Mucosa of rectum (tissue), 2 donors: Measurements from ENCODE around the gene DCUN1D2.
"Not testable (repeated sequence)": the region's sequence is repeated elsewhere in the genome, so short reads cannot be mapped to it uniquely, and the experiment has no call there.

Experiments used
- H3K27ac ChIP-seq, 2 donors: one replicate each; pipeline ENCODE4 v1.7.0; 2013; ENCODE audit warnings: inconsistent platforms in 2 of 2, low read depth in 2 of 2, low read length in 2 of 2
- H3K27me3 ChIP-seq, 2 donors: one replicate each; pipeline ENCODE4 v1.7.0; 2013; ENCODE audit warnings: low read length in 2 of 2; ENCODE audit not compliant: control insufficient read depth in 2 of 2, insufficient read depth in 2 of 2
- H3K36me3 ChIP-seq, 2 donors: one replicate each; pipeline ENCODE4 v1.7.0; 2013; ENCODE audit warnings: low read length in 2 of 2; ENCODE audit not compliant: control insufficient read depth in 2 of 2, insufficient read depth in 2 of 2
- H3K4me1 ChIP-seq, 2 donors: one replicate each; pipeline ENCODE4 v1.7.0; 2013; ENCODE audit warnings: low read length in 2 of 2, mild to moderate bottlenecking in 1 of 2; ENCODE audit not compliant: control insufficient read depth in 2 of 2, insufficient read depth in 2 of 2
- H3K4me3 ChIP-seq, 2 donors: one replicate each; pipeline ENCODE4 v1.7.0; 2013; ENCODE audit warnings: low read length in 2 of 2
- H3K9ac ChIP-seq, 2 donors: one replicate each; pipeline ENCODE4 v1.7.0; 2013; ENCODE audit warnings: low read length in 2 of 2, low read depth in 1 of 2, mild to moderate bottlenecking in 1 of 2
- H3K9me3 ChIP-seq, 2 donors: one replicate each; pipeline ENCODE4 v1.7.0; 2013; ENCODE audit warnings: low read length in 2 of 2; ENCODE audit not compliant: control insufficient read depth in 2 of 2
- donor health status: healthy.
- donor health status: Normal muscosa, but diverticular disease.

DCUN1D2 gene

GRCh38 chr13:113437408-113438010, 53.0 kb downstream of the DCUN1D2 start:
- Histone ChIP-seq H3K4me3 (no peak overlapping the region), H3K9ac (no peak overlapping the region), H3K4me1 (no peaks in the 10 kb centered on the region), H3K27me3 (no peaks in the 10 kb centered on the region), H3K36me3 (no peaks in the 10 kb centered on the region), H3K9me3 (no peaks in the 10 kb centered on the region), H3K27ac (no peak overlapping the region)

- not testable (repeated sequence) for H3K4me1 ChIP-seq, H3K27ac ChIP-seq, H3K36me3 ChIP-seq, H3K9me3 ChIP-seq, H3K9ac ChIP-seq, H3K27me3 ChIP-seq, H3K4me3 ChIP-seq
Measured at GRCh38 chr13:113436866-113437265, 53.6 kb downstream of the DCUN1D2 start.

GRCh38 chr13:113435907-113436306, 54.6 kb downstream of the DCUN1D2 start:
- not testable (repeated sequence) for H3K9ac ChIP-seq, H3K36me3 ChIP-seq, H3K4me3 ChIP-seq, H3K9me3 ChIP-seq, H3K4me1 ChIP-seq, H3K27ac ChIP-seq, H3K27me3 ChIP-seq

- H3K27me3 ChIP-seq = no peaks in the 10 kb centered on the region
- no peaks in the 10 kb centered on the region for H3K36me3 ChIP-seq
- H3K4me3 ChIP-seq = no peak overlapping the region
- H3K9me3 ChIP-seq = no peaks in the 10 kb centered on the region
- H3K9ac ChIP-seq = no peak overlapping the region
- H3K4me1 ChIP-seq = no peaks in the 10 kb centered on the region
- no peak overlapping the region for H3K27ac ChIP-seq
Measured at GRCh38 chr13:113433391-113433916, 57.1 kb downstream of the DCUN1D2 start.

GRCh38 chr13:113432506-113433270, 57.8 kb downstream of the DCUN1D2 start:
- Histone ChIP-seq H3K27me3 (no peaks in the 10 kb centered on the region), H3K27ac (no peak overlapping the region), H3K9me3 (no peaks in the 10 kb centered on the region), H3K36me3 (no peaks in the 10 kb centered on the region), H3K4me3 (no peak overlapping the region), H3K9ac (no peak overlapping the region), H3K4me1 (no peaks in the 10 kb centered on the region)

- H3K27ac ChIP-seq = no peak overlapping the region
- no peaks in the 10 kb centered on the region for H3K4me1 ChIP-seq
Measured at GRCh38 chr13:113431171-113431570, 59.3 kb downstream of the DCUN1D2 start.

GRCh38 chr13:113430378-113431110, 60.0 kb downstream of the DCUN1D2 start:
- Histone ChIP-seq H3K4me1 (no peaks in the 10 kb centered on the region), H3K9ac (no peak overlapping the region), H3K36me3 (no peaks in the 10 kb centered on the region), H3K9me3 (no peaks in the 10 kb centered on the region), H3K4me3 (no peak overlapping the region), H3K27ac (no peak overlapping the region), H3K27me3 (no peaks in the 10 kb centered on the region)

More at GRCh38 chr13:113431171-113431570, 59.3 kb downstream of the DCUN1D2 start:
- H3K36me3 ChIP-seq = no peaks in the 10 kb centered on the region
- no peak overlapping the region for H3K4me3 ChIP-seq
- H3K27me3 ChIP-seq = no peaks in the 10 kb centered on the region
- H3K9ac ChIP-seq = no peak overlapping the region
- H3K9me3 ChIP-seq = no peaks in the 10 kb centered on the region

GRCh38 chr13:113429608-113429985, 60.9 kb downstream of the DCUN1D2 start:
- H3K4me3 ChIP-seq = no peak overlapping the region
- no peak overlapping the region for H3K27ac ChIP-seq
- no peaks in the 10 kb centered on the region for H3K4me1 ChIP-seq
- no peaks in the 10 kb centered on the region for H3K27me3 ChIP-seq
- H3K9ac ChIP-seq = no peak overlapping the region
- no peaks in the 10 kb centered on the region for H3K36me3 ChIP-seq
- H3K9me3 ChIP-seq = no peaks in the 10 kb centered on the region

GRCh38 chr13:113428871-113429607, 61.5 kb downstream of the DCUN1D2 start:
- Histone ChIP-seq H3K36me3 (no peaks in the 10 kb centered on the region), H3K27ac (no peak overlapping the region), H3K9ac (no peak overlapping the region), H3K9me3 (no peaks in the 10 kb centered on the region), H3K27me3 (no peaks in the 10 kb centered on the region), H3K4me3 (no peak overlapping the region), H3K4me1 (no peaks in the 10 kb centered on the region)
